ENCODE data around the gene DUOX2.
"Not testable (repeated sequence)": the region's sequence is repeated elsewhere in the genome, so short reads cannot be mapped to it uniquely, and the experiment has no call there.

Gene DUOX2

DNA sequence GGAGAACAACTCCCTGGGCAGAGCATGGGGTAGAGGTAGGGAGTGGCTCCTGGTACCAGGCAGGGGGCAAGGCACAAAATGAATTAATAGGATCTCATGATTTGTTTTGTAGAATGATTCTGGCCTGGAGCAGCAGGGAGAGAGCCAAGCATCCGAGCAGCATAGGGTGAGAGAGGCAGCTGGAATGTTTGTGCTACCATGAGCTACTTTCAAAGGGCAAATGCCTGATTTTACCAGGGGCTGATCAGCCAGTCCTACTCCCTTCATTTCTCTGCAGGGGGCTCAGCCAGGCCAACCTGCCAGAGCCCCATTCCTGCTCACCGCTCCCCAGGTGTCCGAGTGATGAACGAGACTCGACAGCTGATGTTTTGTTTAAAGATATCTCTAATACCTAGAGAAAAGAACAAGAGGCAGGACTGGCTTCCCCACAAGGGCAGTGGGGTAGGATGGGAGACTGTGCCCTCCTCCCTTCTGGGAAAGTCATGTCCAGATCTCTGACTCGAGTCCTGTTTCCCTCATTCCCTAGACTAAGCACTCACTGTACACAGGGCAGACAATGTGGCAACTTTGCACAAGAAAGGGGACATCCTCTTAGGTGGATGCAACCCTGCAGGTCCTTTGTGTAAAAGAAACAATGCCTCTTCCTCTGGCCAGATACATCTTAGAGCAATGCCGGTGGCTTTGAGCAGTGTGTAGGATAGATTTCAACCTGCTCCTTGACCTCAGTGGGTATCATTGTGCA, 12.9 kb downstream of the DUOX2 start:
- DNase-seq (ENCODE audit: low read depth) = no peak

DNA sequence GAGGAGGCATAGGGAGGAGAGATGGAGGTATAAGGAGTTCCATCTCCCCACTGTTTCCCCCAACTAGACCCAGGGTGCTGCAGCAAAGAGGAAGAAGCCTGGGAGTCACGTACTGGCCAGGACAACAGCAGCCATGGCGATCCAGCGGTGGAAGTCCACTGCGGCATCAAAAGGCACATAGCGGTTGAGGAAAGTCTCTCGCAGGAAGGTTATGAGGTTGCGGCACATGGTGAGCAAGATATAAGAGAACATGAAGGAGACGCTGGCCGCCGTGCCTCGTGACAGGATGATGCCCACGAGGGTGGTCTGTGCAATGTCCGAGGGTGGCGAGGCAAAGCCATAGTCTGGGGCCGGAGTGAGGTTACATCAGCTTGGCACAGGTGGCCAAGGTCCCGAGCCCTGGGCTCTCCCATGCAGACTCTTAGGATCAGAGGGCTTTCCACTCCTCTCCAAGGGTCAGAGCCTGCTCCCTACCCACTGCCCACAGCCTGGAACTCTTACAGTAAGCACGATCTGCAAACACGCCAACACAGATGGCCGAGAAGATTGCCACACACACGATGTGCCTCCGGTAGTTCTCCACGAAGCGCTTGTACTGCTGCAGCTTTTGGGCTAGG, 14.3 kb downstream of the DUOX2 start:
- no peak for DNase-seq (ENCODE audit: low read depth)

DNA sequence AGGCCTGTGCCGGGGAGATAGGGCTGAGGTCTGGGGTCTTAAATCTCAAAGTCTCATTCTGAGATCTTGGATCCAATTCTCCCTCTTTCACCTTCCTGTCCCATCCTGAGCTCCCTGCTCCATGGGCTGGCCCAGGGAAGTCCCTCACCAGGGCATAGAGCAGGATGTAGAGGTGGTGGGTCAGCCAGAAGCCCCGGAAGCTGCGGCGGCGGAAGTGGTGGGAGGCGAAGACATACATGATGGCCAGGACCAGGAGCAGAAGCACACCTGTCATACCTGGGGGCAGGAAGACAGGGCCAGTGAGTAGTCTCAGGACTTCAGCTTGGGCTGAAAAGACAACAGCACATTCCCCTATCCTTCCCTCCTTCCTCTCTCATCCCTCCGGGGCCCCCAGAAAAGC, 16.5 kb downstream of the DUOX2 start:
- DNase-seq (ENCODE audit: low read depth) = no peak

DNA sequence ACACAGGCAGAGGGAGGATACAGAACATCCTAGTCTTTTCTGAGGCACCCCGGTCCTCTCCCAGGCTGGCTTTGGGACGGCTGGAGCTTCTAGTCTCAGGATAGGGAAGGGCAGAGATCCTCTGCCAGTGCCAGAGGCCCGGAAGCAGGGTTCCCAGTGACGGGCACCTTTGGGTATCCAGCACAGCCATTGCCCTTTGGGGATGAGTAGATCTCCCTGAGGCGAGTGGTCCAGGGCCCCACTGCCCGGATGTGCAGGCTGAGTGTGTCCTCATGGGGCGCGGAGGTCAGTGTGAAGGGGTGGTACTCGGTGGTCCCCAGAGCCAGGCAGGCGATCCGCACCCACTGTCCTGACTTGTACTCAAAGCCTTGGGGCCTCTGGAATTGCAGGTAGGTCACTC, 18.3 kb downstream of the DUOX2 start:
- DNase-seq (ENCODE audit: low read depth) = no peak

DNA sequence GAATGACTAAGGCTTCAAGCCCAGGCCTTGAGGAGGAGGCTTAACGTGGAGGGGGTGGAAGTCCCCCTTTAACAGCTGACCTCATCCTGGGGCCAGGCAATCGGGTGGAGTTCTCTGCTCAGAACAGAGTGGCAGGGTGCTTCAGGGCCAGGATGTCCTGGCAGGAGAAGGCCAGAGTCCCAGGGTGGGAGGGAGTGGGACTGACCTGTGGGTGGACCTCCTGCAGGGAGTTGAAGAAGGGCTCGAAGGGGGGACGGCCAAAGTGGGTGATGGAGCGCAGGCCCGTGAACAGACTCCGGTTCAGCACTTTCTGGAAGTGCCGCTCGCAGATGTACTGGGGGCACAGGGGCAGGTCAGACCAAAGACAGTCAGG, 19.6 kb downstream of the DUOX2 start:
- DNase-seq (ENCODE audit: low read depth) = no peak

DNA sequence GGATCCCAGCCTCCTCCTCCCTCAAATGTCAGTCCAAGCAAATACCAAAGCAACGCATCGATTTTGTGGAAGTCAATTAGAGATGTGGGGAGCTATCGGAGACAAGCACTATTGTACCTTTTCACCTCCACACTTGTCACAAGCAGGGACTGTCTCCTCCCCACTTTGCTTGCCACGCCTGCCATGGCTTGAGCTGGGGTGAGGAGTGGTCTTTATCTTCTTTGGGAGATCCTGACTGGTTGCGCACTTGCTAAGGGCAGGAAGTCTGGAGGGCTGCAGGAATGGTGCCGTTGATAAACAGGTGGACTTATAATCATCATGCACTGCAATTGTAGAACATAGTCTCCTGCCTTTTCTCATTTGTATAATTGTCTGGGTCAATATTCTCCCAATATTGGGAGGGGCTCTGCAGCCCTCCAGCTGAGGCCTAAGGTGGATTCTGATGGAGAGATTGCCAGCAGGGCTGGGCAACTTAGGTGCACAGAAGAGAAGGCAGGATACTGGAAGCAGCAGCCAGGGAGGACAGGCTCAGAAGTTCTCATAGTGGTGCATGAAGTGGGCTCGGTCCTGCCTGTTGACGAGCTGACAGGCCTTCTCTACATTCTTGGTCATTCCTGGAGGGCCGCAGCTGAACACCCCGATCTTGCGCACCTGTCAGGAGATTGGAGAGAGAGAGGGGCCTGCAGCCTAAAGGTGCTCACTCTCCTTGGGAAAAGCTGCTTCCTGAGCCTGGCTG, 20.2 kb downstream of the DUOX2 start:
- DNase-seq (ENCODE audit: low read depth) = no peak

DNA sequence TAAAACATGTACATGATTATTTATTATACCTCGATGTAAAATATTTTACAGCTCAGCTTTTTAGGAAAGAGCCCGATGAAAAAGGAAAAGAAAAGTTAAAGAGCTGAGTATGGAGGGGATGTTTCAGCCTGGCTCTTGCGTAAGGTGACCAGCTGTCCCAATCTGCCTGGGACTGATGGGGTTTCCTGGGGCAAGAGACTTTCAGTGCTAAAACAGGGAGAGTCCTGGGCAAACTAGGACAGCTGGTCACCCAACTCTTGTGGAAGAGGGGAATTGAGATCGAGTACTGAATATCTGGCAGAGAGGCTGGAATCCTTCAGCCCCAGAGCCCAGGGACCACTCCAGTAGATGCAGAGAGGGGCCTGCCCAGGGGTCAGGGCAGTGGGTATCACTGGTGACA, 21.0 kb downstream of the DUOX2 start:
- DNase-seq (ENCODE audit: low read depth) = no peak

DNA sequence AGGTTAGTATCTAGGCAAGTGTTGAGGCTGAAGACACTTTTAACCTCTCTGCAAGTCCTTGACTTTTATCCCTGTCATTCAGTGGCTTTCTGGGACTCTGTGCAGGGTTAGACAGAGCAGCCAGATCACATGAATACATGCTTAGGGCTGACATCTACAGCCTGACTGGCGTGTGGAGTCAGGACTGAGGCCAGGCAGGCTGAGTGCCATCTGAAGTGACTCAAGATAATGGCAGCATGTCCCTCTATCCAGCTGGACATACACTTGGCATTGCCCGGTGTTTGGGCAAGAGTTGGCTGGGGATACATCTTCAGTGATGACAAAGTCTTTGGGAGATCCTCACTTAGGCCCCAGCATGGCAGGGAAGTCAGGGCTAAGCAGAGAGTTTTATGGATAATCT, 22.4 kb downstream of the DUOX2 start:
- no peak for DNase-seq (ENCODE audit: low read depth)

DNA sequence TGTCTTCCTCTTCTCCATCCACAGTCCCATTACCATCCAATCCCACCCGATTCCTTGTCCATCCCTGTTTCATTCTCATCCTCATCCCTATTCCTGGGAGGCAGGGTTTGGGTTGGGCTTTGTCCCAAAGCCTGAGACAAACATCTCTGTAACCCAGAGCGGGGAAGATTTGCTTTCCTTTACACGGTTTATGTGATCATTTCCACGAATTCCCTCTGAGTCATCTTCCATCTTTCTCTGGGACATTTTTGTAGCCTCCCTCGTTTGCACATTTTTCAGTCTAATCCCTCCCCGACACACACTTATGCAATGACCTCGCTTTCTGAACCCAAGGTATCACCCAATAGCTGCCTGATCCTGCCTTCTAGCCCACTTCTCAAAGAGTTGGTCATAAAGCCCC, 22.8 kb downstream of the DUOX2 start:
- no peak for DNase-seq (ENCODE audit: low read depth)

DNA sequence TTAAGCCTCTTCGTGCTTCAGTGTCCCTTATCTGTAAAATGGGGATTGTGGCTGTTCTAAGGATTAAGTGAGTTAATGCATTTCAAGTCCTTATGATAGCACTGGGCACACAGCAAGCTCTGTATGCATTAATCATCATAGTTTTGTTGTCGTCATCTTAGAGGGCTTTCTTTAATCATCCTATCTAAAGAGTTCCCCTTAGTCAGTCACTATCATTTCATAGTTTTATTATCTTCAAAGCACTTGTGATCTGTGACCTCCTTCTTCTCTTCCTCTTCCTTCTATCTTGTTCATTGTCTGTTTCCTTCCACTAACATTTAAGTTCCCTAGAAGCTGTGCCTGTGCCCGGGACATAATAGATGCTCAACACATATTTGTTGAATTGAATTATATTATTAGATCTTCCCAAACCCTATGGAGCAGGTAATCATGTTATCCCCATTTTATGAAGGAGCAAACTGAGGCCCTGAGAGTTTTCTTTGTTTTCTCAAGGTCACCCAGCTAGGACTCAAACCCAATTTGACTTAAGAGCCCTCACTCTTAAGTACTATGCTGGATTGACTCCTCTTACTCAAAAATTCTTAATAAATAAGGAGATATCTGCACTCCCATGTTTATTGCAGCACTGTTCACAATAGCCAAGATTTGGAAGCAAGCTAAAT, 24.1 kb downstream of the DUOX2 start:
- DNase-seq (ENCODE audit: low read depth) = no peak

DNA sequence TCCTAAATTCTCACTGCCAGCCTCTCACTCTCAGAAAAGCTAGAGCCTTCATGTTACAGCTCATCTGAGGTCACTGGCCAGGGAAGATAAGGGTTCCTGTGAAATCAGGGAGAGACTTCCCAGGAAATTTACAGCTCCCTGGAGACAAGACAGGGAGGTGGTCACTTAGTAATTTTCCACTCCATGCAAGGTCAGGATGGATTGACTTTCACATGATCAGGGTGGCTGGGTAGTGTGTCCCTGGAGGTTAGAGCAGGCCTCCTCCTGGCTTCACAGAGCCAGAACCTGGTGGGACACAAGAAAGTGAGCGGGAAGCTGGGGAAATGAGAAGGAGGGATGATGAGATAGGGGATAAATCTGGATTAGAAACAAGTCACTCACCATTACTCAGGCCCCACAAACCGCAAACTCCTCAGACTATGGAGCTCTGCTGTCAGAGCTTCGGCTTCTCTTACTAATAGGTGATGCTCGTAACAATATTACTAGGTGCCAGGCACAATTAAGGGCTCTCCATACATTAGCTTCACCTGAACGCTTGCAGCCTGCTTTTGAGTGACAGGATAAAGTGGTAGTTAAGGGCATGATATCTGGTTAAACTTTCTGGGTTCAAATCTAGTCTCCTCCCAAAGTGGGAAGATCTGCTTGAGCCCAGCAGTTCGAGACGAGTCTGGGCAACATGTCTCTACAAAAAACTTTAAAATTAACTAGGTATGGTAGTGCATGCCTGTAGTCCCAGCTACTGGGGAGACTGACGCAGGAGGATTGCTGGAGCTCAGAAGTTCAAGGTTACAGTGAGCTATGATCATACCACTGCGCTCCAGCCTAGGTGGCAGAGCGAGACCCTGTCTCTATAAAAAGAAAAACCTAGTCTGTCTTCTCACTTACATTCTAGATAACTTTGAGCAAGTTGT, 24.9 kb downstream of the DUOX2 start:
- DNase-seq (ENCODE audit: low read depth) = no peak

DNA sequence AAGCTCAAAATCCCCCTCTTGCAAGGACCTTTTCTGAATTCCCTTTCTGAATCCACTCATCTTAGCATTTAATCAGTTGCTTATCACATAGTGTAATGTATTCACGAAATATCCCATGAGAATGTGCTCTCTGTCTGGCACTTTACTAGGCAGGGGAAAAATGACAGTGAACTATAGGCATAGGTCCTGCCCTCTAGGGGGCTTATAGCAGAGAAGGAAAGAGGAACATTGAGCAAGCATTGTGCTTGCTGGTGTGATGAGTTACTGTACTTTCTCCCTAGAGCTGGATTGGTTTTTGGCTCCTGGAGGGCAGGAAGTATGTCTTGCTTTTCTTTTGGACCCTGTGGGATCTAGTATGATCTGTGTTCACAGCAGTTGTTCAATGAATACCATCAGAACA, 26.5 kb downstream of the DUOX2 start:
- no peak for DNase-seq (ENCODE audit: low read depth)

DNA sequence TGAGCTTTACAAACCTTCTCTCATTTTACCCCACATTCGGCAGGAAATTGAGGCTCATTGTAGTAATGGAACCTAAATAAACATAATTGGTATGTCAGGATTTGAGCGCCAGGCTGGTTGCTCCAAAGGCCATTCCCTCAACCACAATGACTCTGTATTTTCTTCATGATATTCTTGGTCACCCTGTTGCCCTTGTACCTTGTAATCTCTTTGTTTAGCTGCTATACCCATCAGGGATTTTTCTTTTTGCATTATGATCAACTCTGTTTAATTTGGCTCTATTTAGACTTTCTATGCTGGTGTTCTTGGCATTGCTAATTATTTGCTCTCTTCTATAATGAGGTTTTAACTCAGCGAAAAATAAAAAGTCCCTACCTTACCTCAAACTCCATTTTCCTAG, 29.8 kb downstream of the DUOX2 start:
- DNase-seq (ENCODE audit: low read depth) = no peak

DNA sequence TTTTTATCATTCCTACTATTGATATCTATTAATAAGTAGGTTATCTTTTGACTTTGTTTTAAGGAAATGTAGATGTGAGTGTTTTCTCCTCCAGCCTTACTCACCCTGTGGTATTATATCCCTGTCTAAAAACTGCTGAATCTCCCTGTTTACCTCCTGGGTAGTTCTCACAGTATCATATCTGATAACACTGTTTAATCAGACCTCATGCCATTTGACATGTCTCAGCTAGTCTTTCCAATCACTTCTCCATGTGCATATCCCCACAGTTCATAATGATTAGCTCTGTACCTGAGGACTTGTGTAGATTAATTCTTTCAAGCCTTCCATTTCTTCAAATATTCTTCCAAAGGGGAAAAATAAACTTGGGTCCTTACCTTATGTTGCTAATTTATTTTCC, 30.7 kb downstream of the DUOX2 start:
- no peak for DNase-seq (ENCODE audit: low read depth)

DNA sequence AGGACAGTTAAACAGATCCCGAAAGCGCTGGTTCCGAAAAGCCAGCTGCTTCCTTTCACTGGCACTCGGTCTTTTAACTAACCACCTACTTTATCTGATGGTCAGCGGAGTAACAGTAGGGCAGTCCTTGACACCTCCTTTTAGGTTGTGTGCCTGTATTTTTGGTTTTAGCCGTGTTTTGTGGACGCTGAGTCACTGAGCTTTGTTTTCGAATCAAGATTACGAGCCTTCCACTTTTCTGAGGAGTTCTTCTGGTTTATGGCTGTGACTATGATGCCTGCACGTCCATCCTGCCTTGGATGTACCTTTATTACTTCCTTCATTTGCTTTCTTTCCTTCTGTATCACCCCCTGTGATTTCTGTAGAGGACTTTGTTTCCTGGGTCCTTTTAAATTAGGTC, 31.6 kb downstream of the DUOX2 start:
- DNase-seq (ENCODE audit: low read depth) = not testable (repeated sequence)

DNA sequence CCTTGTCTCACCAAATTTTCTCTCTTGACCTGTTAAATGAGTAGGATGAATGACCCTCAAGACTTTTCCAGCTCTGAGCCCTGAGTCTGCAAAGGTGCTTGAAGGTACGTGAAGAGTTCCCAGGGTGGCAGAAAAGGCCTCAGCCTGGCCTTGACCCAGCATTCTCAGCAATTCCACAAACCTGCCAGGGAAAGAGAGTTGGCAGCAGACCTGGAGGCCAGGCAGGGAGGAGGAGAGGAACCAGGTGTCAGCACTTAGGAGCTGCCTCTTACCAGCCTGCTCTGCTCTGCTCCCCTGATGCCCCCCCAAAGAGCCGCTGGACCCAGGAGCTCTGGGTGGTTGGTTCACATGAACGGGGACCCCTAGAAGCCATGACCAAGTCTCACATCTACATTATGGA, 33.4 kb downstream of the DUOX2 start:
- not testable (repeated sequence) for DNase-seq (ENCODE audit: low read depth)

DNA sequence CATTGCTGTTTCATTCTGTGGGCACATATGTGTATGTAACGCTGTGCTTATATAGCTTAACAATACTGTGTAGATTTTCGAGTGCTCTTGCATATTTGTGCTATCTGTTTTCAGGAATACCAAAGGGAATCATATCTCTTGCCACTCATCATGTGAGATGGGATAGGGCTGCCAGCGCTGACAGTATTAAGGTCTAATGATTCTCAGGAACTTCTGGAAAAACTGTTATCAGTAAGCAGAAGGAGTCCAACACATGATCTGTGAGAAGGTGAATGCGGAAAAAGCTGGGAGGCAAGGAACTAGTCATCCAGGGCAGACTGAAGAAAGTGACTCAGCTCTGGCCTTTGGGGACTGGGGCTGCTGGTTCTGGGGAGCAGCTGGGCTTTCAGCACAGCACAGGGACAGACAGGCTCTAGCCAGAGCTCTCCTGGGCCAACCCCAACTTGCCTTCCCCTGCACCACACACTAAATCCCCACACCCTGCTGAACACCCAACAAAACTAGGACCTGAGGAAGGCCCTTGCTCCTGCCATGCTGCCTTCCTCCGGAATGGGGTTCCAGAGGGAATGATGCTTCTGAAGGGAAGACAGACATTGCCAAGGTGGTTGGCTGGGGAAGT, 34.2 kb downstream of the DUOX2 start:
- DNase-seq (ENCODE audit: low read depth) = not testable (repeated sequence)

DNA sequence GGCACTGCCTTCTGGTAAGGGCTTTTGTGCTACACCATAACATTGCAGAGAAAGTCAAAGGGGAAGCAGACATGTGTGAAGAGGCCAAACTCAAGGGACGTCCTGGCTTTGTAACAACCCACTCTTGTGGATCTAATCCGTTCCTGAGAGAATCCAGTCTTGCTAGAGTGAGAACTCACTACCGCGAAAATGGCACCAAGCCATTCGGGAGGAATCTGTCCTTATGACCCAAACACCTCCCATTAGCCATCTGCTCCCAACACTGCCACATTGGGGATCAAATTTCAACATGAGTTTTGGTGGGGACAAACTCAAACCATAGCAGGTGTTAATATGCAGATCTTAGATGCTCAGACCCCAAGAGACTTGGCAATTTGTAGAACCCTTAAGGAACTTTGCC, 34.8 kb downstream of the DUOX2 start:
- DNase-seq (ENCODE audit: low read depth) = not testable (repeated sequence)

DNA sequence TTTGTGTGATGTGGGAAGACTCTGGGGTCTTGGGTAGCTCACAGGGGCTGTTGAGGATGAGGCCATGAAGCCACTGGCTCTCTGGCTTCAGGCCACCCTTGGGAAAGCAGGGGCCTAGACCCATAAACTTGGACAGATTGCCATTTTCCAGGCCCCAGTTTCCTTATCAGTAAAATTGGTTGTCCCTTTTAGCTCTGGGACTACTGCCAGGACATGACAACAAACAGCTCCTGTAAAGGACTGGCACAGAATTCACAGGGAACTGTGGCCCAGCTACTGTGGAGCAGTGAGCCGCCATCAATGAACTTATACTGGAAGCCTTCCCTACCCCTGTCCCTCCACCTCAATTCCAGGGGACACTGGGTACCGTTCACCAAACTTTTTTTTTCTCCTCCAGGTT, 36.6 kb downstream of the DUOX2 start:
- not testable (repeated sequence) for DNase-seq (ENCODE audit: low read depth)

DNA sequence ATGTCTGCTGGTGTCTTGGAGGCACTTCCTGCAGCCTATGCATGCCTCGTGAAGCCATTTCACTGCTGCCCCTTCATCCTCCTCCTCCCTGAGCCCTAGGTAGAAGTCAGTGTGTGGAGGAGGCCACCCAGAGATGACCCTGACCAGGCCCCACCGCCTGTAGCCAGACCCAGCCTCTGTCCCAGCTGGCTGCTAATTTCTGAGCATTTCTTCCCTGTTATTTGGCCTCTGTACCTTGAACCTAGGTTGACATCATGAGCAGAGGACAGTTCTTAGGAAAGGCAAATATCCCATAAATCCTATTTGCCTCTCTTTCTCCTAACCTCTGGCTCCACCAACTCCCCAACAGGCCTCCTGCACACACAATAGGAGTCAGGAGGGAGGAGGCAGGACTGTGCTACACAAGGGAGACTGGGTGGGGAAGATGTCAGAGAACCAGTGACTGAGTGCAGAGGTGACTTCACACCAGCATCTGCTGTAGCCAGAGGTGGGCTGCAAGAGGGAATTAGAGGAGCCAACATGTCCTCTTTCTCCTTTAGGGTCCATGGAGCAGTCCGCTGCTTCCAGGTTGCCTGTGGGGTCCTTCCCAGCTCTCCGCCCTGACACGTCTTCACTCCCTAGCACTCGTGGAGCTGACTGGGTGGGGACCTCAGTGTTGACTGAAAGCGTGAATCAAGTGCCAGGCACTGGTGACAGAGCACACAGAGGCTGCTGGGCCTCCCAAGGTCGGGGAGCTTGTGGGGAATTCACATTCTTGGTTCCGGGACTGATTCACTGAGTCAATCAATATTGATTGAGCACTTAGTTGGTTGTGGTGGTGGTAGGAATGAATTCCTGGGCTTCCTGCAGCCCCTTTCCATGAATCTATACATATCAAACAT, 38.3 kb downstream of the DUOX2 start:
- not testable (repeated sequence) for DNase-seq (ENCODE audit: low read depth)

All from stimulated activated CD8-positive, alpha-beta memory T cell treated with anti-CD3 and anti-CD28 coated beads, Interleukin-7, amount 100 ng/mL, for 24 hours (primary cell).